Effector memory CD8-positive, alpha-beta T cell (primary cell): Measurements from ENCODE around the gene MEI4.

ENCODE experiments used
- ATAC-seq: fragments of 150-1000 bp; cut with Tn5 transposase; replicated peaks from 2 replicates; pipeline ENCODE4 v1.10.0; 2021; ENCODE audit warnings: mild to moderate bottlenecking, moderate library complexity
- DNase-seq, 3 experiments: peaks; one replicate each; pipeline ENCODE4 v3.0.0; 2021
- H3K27ac Mint-ChIP-seq, 2 donors: one replicate each; pipeline ENCODE4 v1.8.0; 2022; ENCODE audit warnings: mild to moderate bottlenecking in 2 of 2, mixed read lengths in 2 of 2, moderate library complexity in 2 of 2
- H3K27me3 Mint-ChIP-seq, 2 donors: one replicate each; pipeline ENCODE4 v1.8.0; 2022; ENCODE audit warnings: mixed read lengths in 2 of 2
- H3K36me3 Mint-ChIP-seq: one replicate; pipeline ENCODE4 v1.8.0; 2022; ENCODE audit warnings: mild to moderate bottlenecking, moderate library complexity, mixed read lengths; ENCODE audit not compliant: insufficient read depth
- H3K4me1 Mint-ChIP-seq, 2 donors: one replicate each; pipeline ENCODE4 v1.8.0; 2022; ENCODE audit warnings: low read depth in 2 of 2, mixed read lengths in 2 of 2
- H3K4me3 Mint-ChIP-seq, 2 donors: one replicate each; pipeline ENCODE4 v1.8.0; 2022; ENCODE audit warnings: mild to moderate bottlenecking in 2 of 2, mixed read lengths in 2 of 2, moderate library complexity in 2 of 2
- H3K9me3 Mint-ChIP-seq, 2 donors: one replicate each; pipeline ENCODE4 v1.8.0; 2022; ENCODE audit warnings: mixed read lengths in 2 of 2

MEI4 gene

DNA sequence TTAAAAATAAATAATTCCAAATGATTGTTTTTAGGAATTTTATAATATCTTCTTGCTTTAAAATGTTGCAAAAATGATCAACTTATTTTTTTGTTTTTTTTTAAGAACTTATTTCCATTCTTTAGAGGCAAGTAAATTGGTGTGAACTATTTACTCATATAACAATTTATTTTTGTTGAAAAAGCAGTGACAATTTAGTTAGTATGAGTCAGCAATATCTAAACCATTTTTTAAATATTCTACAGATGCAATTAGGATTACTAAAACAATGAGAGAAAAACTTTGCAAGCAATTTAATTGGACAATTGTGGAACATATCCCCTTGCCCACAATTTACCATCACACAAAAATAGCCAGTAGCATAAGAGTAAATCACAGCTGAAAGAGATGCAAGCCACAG lies 319.5 kb downstream of the MEI4 start:
- DNase-seq: no peak
- Mint-ChIP-seq H3K36me3 (no peaks in the 10 kb centered on the region), H3K4me3 (no peak overlapping the region), H3K4me1 (no peaks in the 10 kb centered on the region), H3K9me3 (peaks cover 3 to 7% of the 10 kb centered on the region in 2 donors), H3K27me3 (no peaks in the 10 kb centered on the region), H3K27ac (no peak overlapping the region)
- no peak for ATAC-seq
